Right atrium auricular region (tissue), 2 donors: ENCODE measurements around the gene ELMO1. TPM values are rescaled to one million over a fixed set of nuclear protein-coding genes. Genes with fewer than 3 reads are reported as not detected.

Experiments
- DNase-seq: peaks from one replicate; pipeline ENCODE4 v3.0.0-alpha.2; 2019; ENCODE audit warnings: low spot score
- H3K27ac ChIP-seq, 2 donors: fragments of 200-600 bp; sonication (generic); 1 replicate in 1 of 2; 2 replicates in 1 of 2; pipeline ENCODE4 v1.5.1; 2016 to 2019
- H3K27me3 ChIP-seq, 2 donors: fragments of 200-600 bp; sonication (generic); one replicate each; pipeline versions ENCODE4 v1.5.1 to v1.6.0; 2017 to 2019
- H3K36me3 ChIP-seq: fragments of 200-600 bp; sonication (generic); one replicate; pipeline ENCODE4 v1.5.1; 2016
- H3K4me1 ChIP-seq, 2 donors: fragments of 200-600 bp; sonication (generic); one replicate each; pipeline versions ENCODE4 v1.5.1 to v1.6.0; 2017 to 2019
- H3K4me3 ChIP-seq, 2 donors: fragments of 200-600 bp; sonication (generic); 1 replicate in 1 of 2; 2 replicates in 1 of 2; pipeline ENCODE4 v1.5.1; 2017 to 2019; ENCODE audit warnings: mild to moderate bottlenecking in 1 of 2, moderate library complexity in 1 of 2
- H3K9me3 ChIP-seq, 2 donors: fragments of 200-600 bp; sonication (generic); one replicate each; pipeline ENCODE4 v1.5.1; 2019
- total RNA-seq, 2 donors: library from RNA; depleted of rRNA; stranded (reverse); fragments of >200 nt; gene quantifications; one replicate each; pipeline ENCODE4 v1.1.0, GENCODE V29; 2016
- TF ChIP-seq, protein P1 (sequence below), 2 donors: fragments of 200-600 bp; sonication (generic); IDR thresholded peaks; one replicate each; pipeline ENCODE4 v1.5.1; 2019; ENCODE audit warnings: antibody characterized with exemption in 2 of 2

The ELMO1 gene
- total RNA-seq, 2 donors from 2014 or later, result 24.4 to 45.1 TPM

DNA sequence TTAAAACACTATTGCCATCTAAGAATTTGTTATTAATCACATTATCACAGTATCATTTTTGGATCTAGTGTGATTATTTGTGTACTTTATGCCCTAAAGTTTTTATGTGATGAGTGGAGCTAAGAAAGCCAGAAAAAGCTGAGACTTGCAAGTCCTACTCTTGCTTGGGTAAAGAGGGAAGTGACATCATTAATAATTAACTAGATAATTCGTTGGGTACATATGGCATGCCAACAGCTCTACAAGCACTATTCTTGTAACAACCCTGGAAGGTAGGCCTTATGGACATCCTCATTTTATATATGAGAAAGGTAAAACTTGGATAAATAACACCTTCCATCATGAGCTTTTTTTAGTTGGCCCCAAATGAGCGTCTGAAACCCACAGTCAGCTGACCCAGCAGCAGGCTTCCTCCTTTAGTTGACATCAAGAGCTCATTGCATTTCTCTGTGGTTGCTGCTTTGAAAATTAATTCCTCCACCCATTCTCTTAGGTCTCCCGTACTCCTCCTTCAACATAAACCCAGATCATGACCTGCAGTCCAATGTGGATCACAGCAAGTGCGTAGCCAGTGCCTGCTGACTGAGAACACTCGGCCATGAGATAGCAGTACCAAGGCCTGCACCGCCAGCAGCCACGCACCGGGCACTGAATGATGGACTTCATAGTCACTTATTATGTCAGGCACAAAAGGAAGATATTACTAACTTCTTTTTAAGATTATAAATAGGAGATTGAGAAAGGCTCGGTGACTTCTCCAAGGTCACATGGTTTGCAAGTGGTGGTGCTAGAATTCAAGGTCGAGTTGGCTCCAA lies 432.4 kb downstream of the ELMO1 start:
- Histone ChIP-seq H3K27me3 (no peaks in the 10 kb centered on the region), H3K36me3 (no peaks in the 10 kb centered on the region), H3K27ac (no peak overlapping the region), H3K9me3 (no peaks in the 10 kb centered on the region), H3K4me1 (no peaks in the 10 kb centered on the region), H3K4me3 (no peak overlapping the region)
- DNase-seq, result no peak
- TF ChIP-seq, protein P1, sequence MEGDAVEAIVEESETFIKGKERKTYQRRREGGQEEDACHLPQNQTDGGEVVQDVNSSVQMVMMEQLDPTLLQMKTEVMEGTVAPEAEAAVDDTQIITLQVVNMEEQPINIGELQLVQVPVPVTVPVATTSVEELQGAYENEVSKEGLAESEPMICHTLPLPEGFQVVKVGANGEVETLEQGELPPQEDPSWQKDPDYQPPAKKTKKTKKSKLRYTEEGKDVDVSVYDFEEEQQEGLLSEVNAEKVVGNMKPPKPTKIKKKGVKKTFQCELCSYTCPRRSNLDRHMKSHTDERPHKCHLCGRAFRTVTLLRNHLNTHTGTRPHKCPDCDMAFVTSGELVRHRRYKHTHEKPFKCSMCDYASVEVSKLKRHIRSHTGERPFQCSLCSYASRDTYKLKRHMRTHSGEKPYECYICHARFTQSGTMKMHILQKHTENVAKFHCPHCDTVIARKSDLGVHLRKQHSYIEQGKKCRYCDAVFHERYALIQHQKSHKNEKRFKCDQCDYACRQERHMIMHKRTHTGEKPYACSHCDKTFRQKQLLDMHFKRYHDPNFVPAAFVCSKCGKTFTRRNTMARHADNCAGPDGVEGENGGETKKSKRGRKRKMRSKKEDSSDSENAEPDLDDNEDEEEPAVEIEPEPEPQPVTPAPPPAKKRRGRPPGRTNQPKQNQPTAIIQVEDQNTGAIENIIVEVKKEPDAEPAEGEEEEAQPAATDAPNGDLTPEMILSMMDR (IDR thresholded peaks at IDR 0.05), result no peak

DNA sequence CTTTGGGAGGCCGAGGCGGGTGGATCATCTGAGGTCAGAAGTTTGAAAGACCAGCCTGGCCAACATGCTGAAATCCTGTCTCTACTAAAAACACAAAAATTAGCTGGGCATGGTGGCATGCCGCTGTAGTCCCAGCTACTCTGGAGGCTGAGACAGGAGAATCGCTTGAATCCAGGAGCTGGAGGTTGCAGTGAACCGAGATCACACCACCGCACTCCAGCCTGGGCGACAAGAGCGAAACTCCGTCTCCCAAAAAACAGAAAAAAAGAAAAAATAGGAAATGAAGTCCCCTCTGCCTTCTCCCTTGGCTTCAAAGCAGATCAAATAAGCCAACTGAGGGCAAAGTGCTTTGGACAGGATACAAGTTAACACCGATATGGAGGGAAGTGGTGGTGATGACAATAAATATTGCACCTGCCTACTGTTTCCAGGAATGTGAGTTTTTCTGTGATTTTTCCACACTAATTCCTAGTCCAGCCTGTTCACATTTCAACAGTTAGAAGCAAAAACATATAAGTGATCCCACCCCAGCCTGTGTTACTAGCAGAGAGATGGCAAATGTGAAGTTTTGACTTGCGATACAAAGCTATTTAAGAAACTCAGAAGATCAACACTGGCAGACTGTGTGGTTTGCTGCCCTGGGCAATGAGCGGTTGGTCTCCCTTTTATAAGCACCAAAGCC lies 433.2 kb downstream of the ELMO1 start:
- TF ChIP-seq, protein P1 (IDR thresholded peaks at IDR 0.05), result no peak
- Histone ChIP-seq H3K36me3 (no peaks in the 10 kb centered on the region), H3K27me3 (no peaks in the 10 kb centered on the region), H3K27ac (no peak overlapping the region), H3K4me3 (no peak overlapping the region), H3K4me1 (no peaks in the 10 kb centered on the region), H3K9me3 (no peaks in the 10 kb centered on the region)
- DNase-seq, result no peak

DNA sequence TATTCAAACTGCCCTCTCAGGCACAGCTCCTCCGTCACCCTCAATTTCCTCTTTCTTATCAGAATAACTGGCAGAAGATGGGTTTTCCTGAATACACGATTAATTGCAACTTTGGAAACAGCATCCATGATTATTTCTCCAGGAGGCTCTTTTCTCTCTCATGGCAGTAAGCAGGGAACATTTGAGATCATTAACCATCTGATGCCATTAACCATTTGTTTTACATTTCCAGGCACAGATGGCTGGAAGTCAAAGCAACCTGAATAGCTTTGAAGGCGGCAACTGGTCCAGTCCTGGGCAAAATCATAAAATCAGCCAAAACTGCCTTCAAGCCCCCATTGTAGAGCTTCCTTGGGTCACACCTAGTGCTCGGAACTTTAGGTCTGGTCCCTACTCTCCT lies 434.9 kb downstream of the ELMO1 start:
- no peaks in the 10 kb centered on the region for H3K36me3 ChIP-seq
- no peaks in the 10 kb centered on the region for H3K4me1 ChIP-seq
- no peak overlapping the region for H3K4me3 ChIP-seq
- no peaks in the 10 kb centered on the region for H3K9me3 ChIP-seq
- no peak for DNase-seq
- TF ChIP-seq, protein P1 (IDR thresholded peaks at IDR 0.05), result no peak
- no peak overlapping the region for H3K27ac ChIP-seq
- H3K27me3 ChIP-seq, result no peaks in the 10 kb centered on the region

DNA sequence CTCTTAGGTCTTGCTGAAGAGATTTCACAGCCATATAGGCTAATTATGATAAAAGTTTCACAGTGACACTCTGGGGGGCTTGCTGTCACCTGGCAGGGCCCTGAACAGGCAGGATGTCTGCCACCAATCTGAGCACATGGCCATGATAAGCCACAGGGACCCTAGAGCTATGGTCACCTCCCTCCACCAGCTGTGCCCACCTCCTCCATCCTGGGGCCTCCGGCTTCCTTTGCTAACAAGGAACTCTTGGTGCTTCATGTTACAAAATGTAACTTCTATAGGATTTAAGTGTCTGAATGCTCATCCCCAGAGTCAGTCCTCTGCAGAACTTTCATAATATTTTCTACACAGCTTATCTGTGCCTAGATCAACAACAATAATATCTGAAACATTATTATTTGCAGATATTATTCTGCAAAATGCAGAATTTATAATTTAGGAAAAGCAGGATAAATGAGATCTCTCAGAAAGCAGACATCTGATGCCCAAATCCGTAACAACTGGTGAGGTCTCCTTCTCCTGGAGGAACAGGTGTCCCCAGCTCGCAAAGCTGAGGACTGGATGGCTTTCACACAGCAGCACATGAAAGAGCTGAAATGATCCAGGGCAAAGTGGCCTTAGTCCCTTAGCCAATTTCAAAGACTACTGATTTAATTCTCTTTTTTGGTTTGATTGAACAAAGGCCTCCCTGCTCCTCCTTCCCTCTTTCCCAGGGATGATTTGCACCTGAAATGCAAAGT lies 437.3 kb downstream of the ELMO1 start:
- TF ChIP-seq, protein P1 (IDR thresholded peaks at IDR 0.05), result no peak
- no peaks in the 10 kb centered on the region for H3K4me1 ChIP-seq

DNA sequence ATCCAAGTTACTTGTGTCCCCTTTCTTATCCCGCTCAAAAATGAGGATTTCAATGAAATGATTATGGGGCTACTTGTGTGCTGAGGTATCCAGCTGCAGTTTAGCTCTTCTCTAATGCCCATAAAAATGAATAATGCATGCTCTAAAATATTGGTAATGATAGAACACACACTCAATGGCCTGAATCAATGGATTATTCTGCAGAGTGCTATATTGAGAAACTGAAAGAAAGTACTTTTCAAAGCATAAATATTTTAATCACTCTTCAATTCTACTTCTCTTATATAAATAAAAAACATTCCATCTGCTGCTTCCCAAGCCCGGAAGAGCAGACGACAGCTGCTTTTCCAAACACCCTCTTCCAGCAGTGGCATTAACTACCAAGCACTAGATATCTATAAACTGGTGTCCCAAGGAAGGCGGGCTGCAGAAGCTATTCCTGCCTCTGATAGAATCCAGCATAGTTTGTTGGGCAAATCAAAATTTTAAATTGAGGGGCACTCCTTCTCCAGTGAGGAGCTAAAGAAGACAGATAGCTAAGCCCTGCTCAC lies 439.5 kb downstream of the ELMO1 start:
- Histone ChIP-seq H3K27me3 (no peaks in the 10 kb centered on the region), H3K4me3 (no peak overlapping the region), H3K4me1 (no peaks in the 10 kb centered on the region), H3K9me3 (no peaks in the 10 kb centered on the region), H3K36me3 (no peaks in the 10 kb centered on the region), H3K27ac (no peak overlapping the region)
- DNase-seq, result no peak
- TF ChIP-seq, protein P1 (IDR thresholded peaks at IDR 0.05), result no peak

More for the DNA sequence above, 437.3 kb downstream of the ELMO1 start:
- Histone ChIP-seq H3K4me3 (no peak overlapping the region), H3K27me3 (no peaks in the 10 kb centered on the region), H3K27ac (no peak overlapping the region), H3K9me3 (no peaks in the 10 kb centered on the region), H3K36me3 (no peaks in the 10 kb centered on the region)
- DNase-seq, result no peak
